OCI-LY7 (cell line): Measurements from ENCODE around the gene PTPN13. TPM values are rescaled to one million over a fixed set of nuclear protein-coding genes. Genes with fewer than 3 reads are reported as not detected.

Experiments used
- BruUV-seq: library from RNA; stranded (reverse); fragments of 400-500 nt; replicated peaks from 2 replicates; lab custom pipeline; 2021; lab: Mats Ljungman, UMichigan
- CTCF ChIA-PET: fragments of 300-600 bp; sonication (Branson Sonifier 250); formaldehyde crosslinking; loops from one replicate; lab custom pipeline; 2022; ENCODE audit warnings: antibody characterized with exemption; ENCODE audit not compliant: unreplicated experiment; lab: Charles Lee
- POLR2A ChIA-PET: fragments of 300-600 bp; sonication (Branson Sonifier 250); formaldehyde crosslinking; loops from one replicate; lab custom pipeline; 2022; ENCODE audit warnings: antibody characterized with exemption; lab: Charles Lee
- DNase-seq: peaks from one replicate; pipeline ENCODE4 v3.0.0-alpha.2; 2015; ENCODE audit warnings: low spot score
- H2AFZ ChIP-seq: fragments of 200-600 bp; sonication (generic), shearing (Covaris generic); 2 replicates; pipeline ENCODE4 v1.6.1; 2014; ENCODE audit warnings: mild to moderate bottlenecking, antibody characterized with exemption, low read length, moderate library complexity
- H3K27ac ChIP-seq: fragments of 200-600 bp; sonication (generic); 2 replicates; pipeline ENCODE4 v1.5.1; 2014; ENCODE audit warnings: mixed run types, low read depth, mild to moderate bottlenecking, moderate library complexity, low read length, inconsistent platforms; ENCODE audit not compliant: poor library complexity, severe bottlenecking
- H3K36me3 ChIP-seq: fragments of 200-600 bp; sonication (generic); 2 replicates; pipeline ENCODE4 v1.6.1; 2014; ENCODE audit warnings: mild to moderate bottlenecking, antibody characterized with exemption, low read length, moderate library complexity, mixed read lengths; ENCODE audit not compliant: insufficient read depth
- H3K4me1 ChIP-seq: fragments of 200-600 bp; sonication (generic); 2 replicates; pipeline ENCODE4 v1.5.1; 2014; ENCODE audit warnings: mild to moderate bottlenecking, low read length; ENCODE audit not compliant: insufficient read depth, poor library complexity, severe bottlenecking
- H3K4me2 ChIP-seq: fragments of 200-600 bp; sonication (generic); 2 replicates; pipeline ENCODE4 v1.6.1; 2014; ENCODE audit warnings: mild to moderate bottlenecking, low read length
- H3K4me3 ChIP-seq: fragments of 200-600 bp; sonication (generic); 2 replicates; pipeline ENCODE4 v1.5.1; 2014; ENCODE audit warnings: mild to moderate bottlenecking, low read depth, low read length; ENCODE audit not compliant: poor library complexity, severe bottlenecking
- H3K79me2 ChIP-seq: fragments of 200-600 bp; sonication (generic); 2 replicates; pipeline ENCODE4 v1.6.1; 2016; ENCODE audit warnings: low read depth, mild to moderate bottlenecking, low read length, moderate library complexity, mixed read lengths; ENCODE audit not compliant: insufficient read depth
- H3K9me2 ChIP-seq: fragments of 200-600 bp; sonication (generic); 2 replicates; pipeline ENCODE4 v1.6.1; 2016; ENCODE audit warnings: mild to moderate bottlenecking, low read length, mixed read lengths; ENCODE audit not compliant: insufficient read depth
- H3K9me3 ChIP-seq: fragments of 200-600 bp; sonication (generic); 2 replicates; pipeline ENCODE4 v1.6.1; 2014; ENCODE audit warnings: mild to moderate bottlenecking, mixed run types, low read length, mixed read lengths
- H4K20me1 ChIP-seq: fragments of 200-600 bp; sonication (generic); 2 replicates; pipeline ENCODE4 v1.6.1; 2014; ENCODE audit warnings: mild to moderate bottlenecking, antibody characterized with exemption, low read length, moderate library complexity, mixed read lengths; ENCODE audit not compliant: insufficient read depth
- EZH2phosphoT487 ChIP-seq: fragments of 200-600 bp; sonication (generic); IDR thresholded peaks from 2 replicates; pipeline ENCODE4 v1.6.1; 2018; ENCODE audit warnings: low read depth, borderline replicate concordance, mild to moderate bottlenecking, mixed run types, antibody characterized with exemption, low read length, moderate library complexity, mixed read lengths
- intact Hi-C: fragments of 100-400 bp; cut with micrococcal nuclease; formaldehyde crosslinking; loops from one replicate; pipeline ENCODE4 v1.10.0; 2022; ENCODE audit not compliant: unreplicated experiment
- total RNA-seq, 2 experiments: library from RNA; depleted of rRNA in 1 of 2; stranded (reverse); fragments of >200 nt in 1 of 2; shearing (Covaris generic) in 1 of 2; gene quantifications; 2 replicates each; pipeline ENCODE4 v1.2.3, GENCODE V29; 2014 to 2022
- TF ChIP-seq, protein P1 (sequence below): fragments of 200-600 bp; sonication (generic); conservative IDR thresholded peaks from 2 replicates; pipeline ENCODE4 v1.5.1; 2014; ENCODE audit warnings: mild to moderate bottlenecking, antibody characterized with exemption, low read length, moderate library complexity, mixed read lengths

PTPN13 gene
- total RNA-seq, 2 experiments from 2014 or later: not detected

DNA sequence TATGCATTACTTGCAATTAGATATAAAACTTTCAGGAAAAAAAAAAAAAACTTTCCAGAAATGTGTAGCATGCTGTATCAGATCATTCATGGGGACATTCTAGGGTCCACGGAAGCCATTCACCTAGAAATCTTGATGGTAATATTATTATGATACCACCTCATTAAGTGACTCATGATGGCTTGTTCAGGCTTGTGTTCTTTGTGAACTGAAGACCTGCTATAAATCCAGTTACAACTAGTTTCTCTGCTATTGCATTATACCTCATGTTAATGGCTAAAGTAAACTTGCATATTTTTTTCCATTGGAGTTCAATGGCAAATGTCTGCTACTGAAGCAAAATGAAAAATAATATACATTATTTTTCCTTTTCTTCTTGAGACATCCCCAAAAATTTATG is 35.3 kb upstream of the PTPN13 start:
- no peak overlapping the region for H3K4me2 ChIP-seq
- no peaks in the 10 kb centered on the region for H3K79me2 ChIP-seq
- no TSS peak for BruUV-seq
- POLR2A ChIA-PET: no interaction called here
- intact Hi-C loops: no loop called here
- CTCF ChIA-PET: no interaction called here
- no peak overlapping the region for H2AFZ ChIP-seq
- H4K20me1 ChIP-seq: no peaks in the 10 kb centered on the region
- H3K4me1 ChIP-seq: no peaks in the 10 kb centered on the region
- no peak for DNase-seq
- no peaks in the 10 kb centered on the region for H3K9me3 ChIP-seq
- H3K36me3 ChIP-seq: no peaks in the 10 kb centered on the region
- TF ChIP-seq, protein P1, sequence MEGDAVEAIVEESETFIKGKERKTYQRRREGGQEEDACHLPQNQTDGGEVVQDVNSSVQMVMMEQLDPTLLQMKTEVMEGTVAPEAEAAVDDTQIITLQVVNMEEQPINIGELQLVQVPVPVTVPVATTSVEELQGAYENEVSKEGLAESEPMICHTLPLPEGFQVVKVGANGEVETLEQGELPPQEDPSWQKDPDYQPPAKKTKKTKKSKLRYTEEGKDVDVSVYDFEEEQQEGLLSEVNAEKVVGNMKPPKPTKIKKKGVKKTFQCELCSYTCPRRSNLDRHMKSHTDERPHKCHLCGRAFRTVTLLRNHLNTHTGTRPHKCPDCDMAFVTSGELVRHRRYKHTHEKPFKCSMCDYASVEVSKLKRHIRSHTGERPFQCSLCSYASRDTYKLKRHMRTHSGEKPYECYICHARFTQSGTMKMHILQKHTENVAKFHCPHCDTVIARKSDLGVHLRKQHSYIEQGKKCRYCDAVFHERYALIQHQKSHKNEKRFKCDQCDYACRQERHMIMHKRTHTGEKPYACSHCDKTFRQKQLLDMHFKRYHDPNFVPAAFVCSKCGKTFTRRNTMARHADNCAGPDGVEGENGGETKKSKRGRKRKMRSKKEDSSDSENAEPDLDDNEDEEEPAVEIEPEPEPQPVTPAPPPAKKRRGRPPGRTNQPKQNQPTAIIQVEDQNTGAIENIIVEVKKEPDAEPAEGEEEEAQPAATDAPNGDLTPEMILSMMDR: no peak
- no peak for TF ChIP-seq EZH2phosphoT487
- no peak overlapping the region for H3K4me3 ChIP-seq
- no peak overlapping the region for H3K27ac ChIP-seq
- no peaks in the 10 kb centered on the region for H3K9me2 ChIP-seq

DNA sequence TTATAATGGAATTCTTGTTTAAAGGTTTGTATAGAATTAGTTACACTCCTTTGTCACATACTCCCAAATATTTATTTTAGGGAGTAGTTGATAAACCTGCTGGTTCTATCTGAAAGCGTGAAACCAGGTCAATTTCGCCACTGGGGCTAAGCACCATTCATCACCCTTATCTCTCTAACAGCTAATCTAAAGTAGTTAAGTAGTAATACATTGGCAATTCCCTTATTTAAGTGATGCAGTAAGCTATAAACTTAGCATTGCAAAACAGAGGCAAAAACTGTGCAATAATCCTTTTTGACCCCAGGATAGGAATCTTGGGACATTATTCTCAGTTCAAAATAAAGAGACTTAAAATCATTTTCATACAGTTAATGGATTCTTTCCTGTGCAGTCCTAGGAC is 33.7 kb upstream of the PTPN13 start:
- H3K27ac ChIP-seq: no peak overlapping the region
- H3K79me2 ChIP-seq: no peaks in the 10 kb centered on the region
- H3K4me1 ChIP-seq: no peaks in the 10 kb centered on the region
- no peaks in the 10 kb centered on the region for H3K9me2 ChIP-seq
- no peak for DNase-seq
- no TSS peak for BruUV-seq
- TF ChIP-seq, protein P1: no peak
- no peak for TF ChIP-seq EZH2phosphoT487
- H3K4me2 ChIP-seq: no peak overlapping the region
- H3K4me3 ChIP-seq: no peak overlapping the region
- no peaks in the 10 kb centered on the region for H3K9me3 ChIP-seq
- ChIA-PET POLR2A (no interaction called here), CTCF (no interaction called here)
- H4K20me1 ChIP-seq: no peaks in the 10 kb centered on the region
- intact Hi-C loops: no loop called here
- no peaks in the 10 kb centered on the region for H3K36me3 ChIP-seq
- H2AFZ ChIP-seq: no peak overlapping the region

DNA sequence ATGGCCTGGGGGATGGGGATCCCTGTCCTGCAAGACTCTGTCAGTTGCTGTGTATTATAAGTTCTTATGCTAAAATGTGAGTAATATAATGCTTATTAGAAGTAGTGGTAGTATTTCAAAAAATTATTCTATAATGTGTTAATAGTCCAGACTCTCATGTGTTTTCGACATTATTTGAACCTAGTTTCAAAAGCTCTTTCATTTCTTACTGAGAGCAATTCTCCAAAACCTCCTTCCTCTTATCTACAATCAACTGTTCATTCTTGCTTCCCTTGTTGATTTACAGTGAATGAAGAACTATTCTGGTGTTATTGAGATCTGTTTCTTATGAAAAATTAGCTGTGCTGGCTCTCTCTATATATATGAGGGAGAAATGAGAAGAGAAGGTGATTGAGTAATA is 32.9 kb upstream of the PTPN13 start:
- no peak for DNase-seq
- Histone ChIP-seq H3K27ac (no peak overlapping the region), H3K9me2 (no peaks in the 10 kb centered on the region), H3K4me2 (no peak overlapping the region), H3K4me1 (no peaks in the 10 kb centered on the region), H3K36me3 (no peaks in the 10 kb centered on the region), H3K79me2 (no peaks in the 10 kb centered on the region), H2AFZ (no peak overlapping the region), H3K9me3 (no peaks in the 10 kb centered on the region), H4K20me1 (no peaks in the 10 kb centered on the region), H3K4me3 (no peak overlapping the region)
- intact Hi-C loops: no loop called here
- TF ChIP-seq EZH2phosphoT487: no peak
- TF ChIP-seq, protein P1: no peak
- POLR2A ChIA-PET: no interaction called here
- CTCF ChIA-PET: no interaction called here
- no TSS peak for BruUV-seq
